Gastrocnemius medialis (tissue), 4 donors: ENCODE results near the gene C1orf94. TPM values are rescaled to one million over a fixed set of nuclear protein-coding genes. Genes with fewer than 3 reads are reported as not detected.

ENCODE experiments used
- ATAC-seq, 2 donors: fragments of 150-250 bp; one replicate each; pipeline ENCODE4 v1.9.1; 2016
- DNase-seq, 2 donors: peaks; one replicate each; pipeline ENCODE4 v3.0.0-alpha.2; 2019
- H3K27ac ChIP-seq, 4 donors: fragments of 200-600 bp; sonication (generic); 1 replicate in 1 of 4; 2 replicates in 3 of 4; pipeline ENCODE4 v1.5.1; 2016 to 2018; ENCODE audit warnings: mild to moderate bottlenecking in 2 of 4, moderate library complexity in 1 of 4
- H3K27me3 ChIP-seq, 3 donors: fragments of 200-600 bp; sonication (generic) in 2 of 3; 1 replicate in 1 of 3; 2 replicates in 2 of 3; pipeline versions ENCODE4 v1.5.1 to v1.6.0; 2016 to 2019; ENCODE audit warnings: mild to moderate bottlenecking in 1 of 3, moderate library complexity in 1 of 3
- H3K36me3 ChIP-seq, 2 donors: fragments of 200-600 bp; sonication (generic) in 1 of 2; one replicate each; pipeline ENCODE4 v1.5.1; 2017 to 2018
- H3K4me1 ChIP-seq, 2 donors: fragments of 200-600 bp; sonication (generic) in 1 of 2; one replicate each; pipeline ENCODE4 v1.5.1; 2016 to 2017; ENCODE audit warnings: mild to moderate bottlenecking in 2 of 2
- H3K4me3 ChIP-seq, 4 donors: fragments of 200-600 bp; sonication (generic) in 3 of 4; 1 replicate in 1 of 4; 2 replicates in 3 of 4; pipeline ENCODE4 v1.5.1; 2016 to 2019; ENCODE audit warnings: mild to moderate bottlenecking in 2 of 4
- H3K9me3 ChIP-seq, 3 donors: fragments of 200-600 bp; sonication (generic) in 2 of 3; 1 replicate in 1 of 3; 2 replicates in 2 of 3; pipeline ENCODE4 v1.5.1; 2016 to 2019
- POLR2A ChIP-seq, 2 donors: fragments of 450-650 bp; IDR thresholded peaks; one replicate each; pipeline ENCODE4 v1.6.1; 2017; ENCODE audit warnings: antibody characterized with exemption in 2 of 2, mild to moderate bottlenecking in 2 of 2, moderate library complexity in 2 of 2
- in situ Hi-C, 4 donors: fragments of 200-750 bp; cut with MboI; loops; one replicate each; pipeline versions ENCODE4 v1.15.0 to v1.8.0; 2017; ENCODE audit warnings: low sequenced_read_pairs in 4 of 4
- intact Hi-C: fragments of 100-400 bp; cut with DNase I; formaldehyde crosslinking; loops from one replicate; pipeline ENCODE4 v1.15.1; 2023; ENCODE audit warnings: low total_unique reads
- total RNA-seq, 4 donors: library from RNA; depleted of rRNA; stranded (reverse); fragments of >200 nt; gene quantifications; one replicate each; pipeline versions ENCODE4 v1.1.0 to v1.2.3, GENCODE V29; 2016
- TF ChIP-seq, protein P1 (sequence below), 5 experiments: fragments of 450-650 bp in 3 of 5; fragments of 200-600 bp in 2 of 5; sonication (generic) in 2 of 5; IDR thresholded peaks in 4 of 5; conservative IDR thresholded peaks in 1 of 5; 1 replicate in 4 of 5; 2 replicates in 1 of 5; pipeline ENCODE4 v1.5.1; 2016 to 2019; ENCODE audit warnings: antibody characterized with exemption in 5 of 5, mild to moderate bottlenecking in 3 of 5, moderate library complexity in 3 of 5

C1orf94 gene
- total RNA-seq, 4 donors from 2014 or later: not detected

DNA sequence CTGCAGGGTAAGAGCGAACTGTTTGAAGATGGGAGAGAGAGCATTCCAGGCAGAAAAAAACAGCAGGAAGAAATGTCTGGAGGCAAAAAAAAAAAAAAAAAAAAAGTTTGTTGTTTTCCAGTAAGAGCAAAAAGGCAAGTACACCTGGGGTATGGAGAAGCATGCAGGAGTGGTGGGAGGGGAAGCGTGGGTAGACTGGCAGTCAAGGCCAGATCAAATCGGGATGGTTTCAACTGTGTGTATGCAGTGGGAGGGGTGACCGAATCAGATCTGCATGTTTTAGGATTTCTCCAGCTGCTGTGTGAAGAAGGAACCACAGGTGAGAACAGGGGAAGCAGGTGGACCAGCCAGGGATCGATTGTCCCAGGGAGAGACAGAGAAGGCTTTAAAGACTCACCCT, 46.4 kb upstream of the C1orf94 start:
- Histone ChIP-seq H3K4me1 (no peaks in the 10 kb centered on the region), H3K4me3 (no peak overlapping the region), H3K27ac (no peak overlapping the region), H3K9me3 (no peaks in the 10 kb centered on the region), H3K36me3 (no peaks in the 10 kb centered on the region), H3K27me3 (peaks cover 0 to 3% (median 0%) of the 10 kb centered on the region in 3 donors)
- in situ Hi-C loops: no loop called here
- intact Hi-C loops: no loop called here
- DNase-seq (no peak), ATAC-seq (no peak)
- no peak for TF ChIP-seq POLR2A (IDR thresholded peaks at IDR 0.05)
- TF ChIP-seq, protein P1, sequence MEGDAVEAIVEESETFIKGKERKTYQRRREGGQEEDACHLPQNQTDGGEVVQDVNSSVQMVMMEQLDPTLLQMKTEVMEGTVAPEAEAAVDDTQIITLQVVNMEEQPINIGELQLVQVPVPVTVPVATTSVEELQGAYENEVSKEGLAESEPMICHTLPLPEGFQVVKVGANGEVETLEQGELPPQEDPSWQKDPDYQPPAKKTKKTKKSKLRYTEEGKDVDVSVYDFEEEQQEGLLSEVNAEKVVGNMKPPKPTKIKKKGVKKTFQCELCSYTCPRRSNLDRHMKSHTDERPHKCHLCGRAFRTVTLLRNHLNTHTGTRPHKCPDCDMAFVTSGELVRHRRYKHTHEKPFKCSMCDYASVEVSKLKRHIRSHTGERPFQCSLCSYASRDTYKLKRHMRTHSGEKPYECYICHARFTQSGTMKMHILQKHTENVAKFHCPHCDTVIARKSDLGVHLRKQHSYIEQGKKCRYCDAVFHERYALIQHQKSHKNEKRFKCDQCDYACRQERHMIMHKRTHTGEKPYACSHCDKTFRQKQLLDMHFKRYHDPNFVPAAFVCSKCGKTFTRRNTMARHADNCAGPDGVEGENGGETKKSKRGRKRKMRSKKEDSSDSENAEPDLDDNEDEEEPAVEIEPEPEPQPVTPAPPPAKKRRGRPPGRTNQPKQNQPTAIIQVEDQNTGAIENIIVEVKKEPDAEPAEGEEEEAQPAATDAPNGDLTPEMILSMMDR (IDR thresholded peaks at IDR 0.05 in 4 of 5, conservative IDR thresholded peaks at IDR 0.05 in 1 of 5): no peak

DNA sequence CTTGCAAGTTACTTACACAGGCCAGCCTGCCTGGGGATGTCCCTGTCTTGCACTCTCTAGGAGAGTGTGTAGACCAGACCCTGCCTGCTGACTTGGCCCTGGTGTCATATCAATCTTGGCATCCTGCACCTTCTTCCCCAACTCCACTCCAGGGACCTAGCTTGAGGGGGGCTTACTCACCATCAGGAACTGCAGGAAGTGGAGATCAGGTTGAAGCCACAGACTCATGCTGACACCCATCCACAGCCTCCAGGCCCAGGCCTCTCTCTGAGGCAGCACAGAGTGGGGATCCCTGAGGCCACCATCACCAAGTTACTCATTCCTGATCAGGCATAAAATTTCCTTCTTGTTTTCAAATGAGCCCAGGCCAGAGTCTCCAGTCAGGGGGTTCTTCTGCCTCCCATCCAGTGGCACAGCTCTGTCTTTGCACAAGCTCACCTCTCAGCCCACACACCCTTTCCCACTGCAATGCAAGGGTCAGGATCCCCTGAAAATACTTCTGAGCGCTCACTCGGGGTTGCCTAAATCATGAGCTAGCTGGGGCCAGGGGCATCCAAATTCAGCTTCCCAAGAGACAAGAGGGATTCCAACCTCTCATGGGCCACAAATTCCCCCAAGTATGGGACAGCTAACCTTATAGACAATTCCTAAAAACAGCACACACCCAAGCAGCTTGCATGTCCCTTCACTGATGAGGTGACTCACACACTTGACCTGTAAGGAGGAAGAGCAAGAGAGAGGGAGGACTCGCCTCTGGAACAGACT, 45.1 kb upstream of the C1orf94 start:
- Histone ChIP-seq H3K4me1 (no peaks in the 10 kb centered on the region), H3K27me3 (no peaks in the 10 kb centered on the region), H3K4me3 (no peak overlapping the region), H3K9me3 (no peaks in the 10 kb centered on the region), H3K36me3 (no peaks in the 10 kb centered on the region), H3K27ac (no peak overlapping the region)
- in situ Hi-C loops (no loop called here), intact Hi-C loops (no loop called here)
- no peak for TF ChIP-seq POLR2A (IDR thresholded peaks at IDR 0.05)
- TF ChIP-seq, protein P1 (IDR thresholded peaks at IDR 0.05 in 4 of 5, conservative IDR thresholded peaks at IDR 0.05 in 1 of 5): no peak
- DNase-seq (no peak), ATAC-seq (no peak)

DNA sequence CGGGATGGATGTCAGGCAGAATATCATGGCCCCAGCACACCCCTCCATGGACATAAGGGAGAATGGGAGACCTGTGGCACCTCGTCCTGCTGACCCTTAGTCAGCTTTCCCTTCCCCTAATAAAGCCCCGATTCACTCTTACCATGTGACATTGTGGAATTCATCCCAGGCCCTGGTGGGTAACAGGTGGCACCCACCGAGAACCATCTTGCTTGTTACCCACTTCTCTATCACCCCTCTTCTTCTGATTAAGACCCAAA, 44.6 kb upstream of the C1orf94 start:
- in situ Hi-C loops: no loop called here

DNA sequence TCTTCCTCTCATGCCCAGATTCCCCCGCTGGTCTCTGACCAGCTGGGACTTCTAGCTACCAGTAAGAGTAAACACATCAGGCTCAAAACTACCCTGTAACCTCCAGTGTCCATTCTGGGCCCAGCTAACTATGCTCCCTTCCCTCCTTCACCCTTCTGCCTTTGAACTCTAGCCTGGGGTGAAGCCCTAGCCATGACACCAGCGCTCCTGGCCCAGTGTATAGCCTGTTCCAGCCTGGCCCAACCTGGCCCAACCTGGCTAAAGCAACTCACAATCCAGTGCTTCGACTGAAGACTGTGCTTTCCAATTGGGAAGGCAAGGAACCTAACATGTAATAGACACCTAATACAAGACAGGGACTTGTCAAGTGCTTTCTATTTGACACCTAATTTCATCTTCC, 39.3 kb upstream of the C1orf94 start:
- H3K36me3 ChIP-seq: no peaks in the 10 kb centered on the region
- no peak overlapping the region for H3K27ac ChIP-seq
- TF ChIP-seq POLR2A (IDR thresholded peaks at IDR 0.05): no peak
- no peak for DNase-seq
- no peaks in the 10 kb centered on the region for H3K27me3 ChIP-seq
- in situ Hi-C loops (no loop called here), intact Hi-C loops (no loop called here)
- H3K9me3 ChIP-seq: no peaks in the 10 kb centered on the region
- no peak for ATAC-seq
- H3K4me3 ChIP-seq: no peak overlapping the region
- no peaks in the 10 kb centered on the region for H3K4me1 ChIP-seq

More for the DNA sequence above, 44.6 kb upstream of the C1orf94 start:
- intact Hi-C loops: no loop called here
- Histone ChIP-seq H3K9me3 (no peaks in the 10 kb centered on the region), H3K4me3 (no peak overlapping the region), H3K36me3 (no peaks in the 10 kb centered on the region), H3K27me3 (no peaks in the 10 kb centered on the region), H3K4me1 (no peaks in the 10 kb centered on the region), H3K27ac (no peak overlapping the region)
- no peak for TF ChIP-seq POLR2A (IDR thresholded peaks at IDR 0.05)
- TF ChIP-seq, protein P1 (IDR thresholded peaks at IDR 0.05 in 4 of 5, conservative IDR thresholded peaks at IDR 0.05 in 1 of 5): no peak
- no peak for DNase-seq
- no peak for ATAC-seq

DNA sequence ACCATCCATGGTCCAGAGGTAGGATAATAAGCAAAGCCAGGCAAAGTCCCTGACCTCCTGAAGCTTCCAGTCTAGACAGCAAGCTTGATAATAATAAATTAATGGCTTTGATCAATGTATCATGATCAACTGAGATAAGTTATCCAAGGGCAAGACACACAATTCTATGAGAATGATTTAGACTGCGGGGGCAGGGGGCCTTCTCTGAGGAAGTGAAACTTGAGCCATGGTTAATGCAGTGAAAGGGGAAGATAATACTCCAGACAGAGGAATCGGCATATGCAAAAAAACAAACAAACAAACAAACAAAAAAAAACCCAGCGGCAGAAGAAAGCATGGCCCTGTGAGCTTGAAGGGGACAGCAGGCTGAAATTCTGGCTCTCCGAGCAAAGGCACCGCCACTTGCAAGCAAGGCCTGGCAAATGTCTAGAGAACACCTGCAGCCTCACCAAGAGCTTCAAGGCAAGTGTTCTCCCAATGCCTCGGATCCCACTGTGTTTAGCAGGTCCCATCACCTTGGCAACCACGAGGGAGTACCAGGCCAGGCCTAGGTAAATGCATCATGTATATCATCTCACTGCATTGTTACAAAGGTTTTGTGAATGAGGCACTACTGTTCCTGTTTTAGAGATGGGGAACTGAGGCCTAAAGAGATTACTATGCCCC, 36.6 kb upstream of the C1orf94 start:
- no peak for TF ChIP-seq POLR2A (IDR thresholded peaks at IDR 0.05)
- TF ChIP-seq, protein P1 (IDR thresholded peaks at IDR 0.05 in 4 of 5, conservative IDR thresholded peaks at IDR 0.05 in 1 of 5): no peak

More for the DNA sequence above, 36.6 kb upstream of the C1orf94 start:
- H3K4me1 ChIP-seq: no peaks in the 10 kb centered on the region
- H3K4me3 ChIP-seq: no peak overlapping the region
- peaks cover 0 to 4% (median 0%) of the 10 kb centered on the region in 3 donors for H3K27me3 ChIP-seq
- in situ Hi-C loops (no loop called here), intact Hi-C loops (no loop called here)
- no peak for DNase-seq
- no peak for ATAC-seq
- no peak overlapping the region for H3K27ac ChIP-seq
- no peaks in the 10 kb centered on the region for H3K36me3 ChIP-seq
- H3K9me3 ChIP-seq: no peaks in the 10 kb centered on the region
